ENCODE measurements around the gene YTHDC2.

The YTHDC2 gene

GRCh38 chr5:113562828-113563400, 49.4 kb downstream of the YTHDC2 start:
- no peak for TF ChIP-seq CTCF (IDR thresholded peaks at IDR 0.05; ENCODE audit: insufficient read depth, missing control alignments)
- DNase-seq (ENCODE audit: insufficient read length, low spot score) (no peak), FAIRE-seq (no peak)

- no peak for DNase-seq (ENCODE audit: insufficient read length, low spot score)
- FAIRE-seq, result no peak
- no peak for TF ChIP-seq CTCF (IDR thresholded peaks at IDR 0.05; ENCODE audit: insufficient read depth, missing control alignments)
Measured at GRCh38 chr5:113569396-113569795, 55.9 kb downstream of the YTHDC2 start.

- no peak for TF ChIP-seq CTCF (IDR thresholded peaks at IDR 0.05; ENCODE audit: insufficient read depth, missing control alignments)
- FAIRE-seq, result no peak
- no peak for DNase-seq (ENCODE audit: insufficient read length, low spot score)
Measured at GRCh38 chr5:113572716-113573115, 59.2 kb downstream of the YTHDC2 start.

GRCh38 chr5:113574417-113574816, 60.9 kb downstream of the YTHDC2 start:
- TF ChIP-seq CTCF (IDR thresholded peaks at IDR 0.05; ENCODE audit: insufficient read depth, missing control alignments), result no peak
- FAIRE-seq (no peak), DNase-seq (ENCODE audit: insufficient read length, low spot score) (no peak)

GRCh38 chr5:113575074-113575473, 61.6 kb downstream of the YTHDC2 start:
- no peak for DNase-seq (ENCODE audit: insufficient read length, low spot score)
- no peak for FAIRE-seq
- TF ChIP-seq CTCF (IDR thresholded peaks at IDR 0.05; ENCODE audit: insufficient read depth, missing control alignments), result no peak

- no peak for FAIRE-seq
- no peak for TF ChIP-seq CTCF (IDR thresholded peaks at IDR 0.05; ENCODE audit: insufficient read depth, missing control alignments)
- DNase-seq (ENCODE audit: insufficient read length, low spot score), result no peak
Measured at GRCh38 chr5:113578091-113578490, 64.6 kb downstream of the YTHDC2 start.

- DNase-seq (ENCODE audit: insufficient read length, low spot score) (no peak), FAIRE-seq (no peak)
- TF ChIP-seq CTCF (IDR thresholded peaks at IDR 0.05; ENCODE audit: insufficient read depth, missing control alignments), result no peak
Measured at GRCh38 chr5:113581388-113581787, 67.9 kb downstream of the YTHDC2 start.
